ENCODE results near the gene KCNK3. TPM values are rescaled to one million over a fixed set of nuclear protein-coding genes. Genes with fewer than 3 reads are reported as not detected.
A peak's percentile ranks its signal among the peaks of the same experiment; 100 is the strongest.

KCNK3 gene
- total and polyA plus RNA-seq, 2 of the 13 experiments (the other 11 are each of a cell fraction or from before 2014, with no cell fraction given) = not detected

DNA sequence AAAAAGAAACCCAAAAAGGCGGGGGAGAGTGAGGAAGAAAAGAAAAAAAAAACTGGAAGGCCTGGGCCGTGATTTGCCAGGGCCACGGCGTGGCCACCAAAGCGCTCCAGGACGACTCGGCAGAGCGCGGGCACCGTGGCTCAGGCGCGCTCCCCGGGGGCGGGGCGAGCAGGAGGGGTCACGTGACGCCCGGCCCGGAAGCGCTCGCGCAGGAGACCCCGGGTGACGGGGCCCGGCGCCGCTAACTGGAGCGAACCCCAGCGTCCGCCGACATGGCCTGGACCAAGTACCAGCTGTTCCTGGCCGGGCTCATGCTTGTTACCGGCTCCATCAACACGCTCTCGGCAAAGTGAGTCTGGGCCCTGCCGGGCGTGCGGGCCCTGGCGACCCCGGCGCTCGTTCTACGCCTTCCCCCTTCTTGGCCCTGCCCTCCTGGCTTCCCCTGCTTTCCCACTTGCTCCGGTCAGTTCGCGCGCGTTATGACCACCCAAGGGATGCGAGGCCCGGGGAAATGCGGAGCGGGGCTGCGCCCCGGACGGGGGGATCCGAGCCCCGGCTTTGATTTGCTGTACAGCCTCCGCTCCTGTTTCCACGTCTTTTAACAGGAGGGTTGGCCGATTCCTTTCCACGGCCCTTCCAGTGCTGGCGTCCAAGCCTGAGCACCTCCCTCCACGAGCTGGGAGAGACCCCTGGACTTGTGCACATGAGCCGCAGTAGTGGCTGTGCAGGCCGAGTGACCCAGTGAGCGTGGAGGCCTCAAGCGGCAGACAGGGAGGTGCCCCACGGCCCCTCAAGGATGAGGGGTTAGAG lies 71.8 kb downstream of the KCNK3 start, which contains the start of gene SLC35F6 (continued):
- TF ChIP-seq, protein P1, sequence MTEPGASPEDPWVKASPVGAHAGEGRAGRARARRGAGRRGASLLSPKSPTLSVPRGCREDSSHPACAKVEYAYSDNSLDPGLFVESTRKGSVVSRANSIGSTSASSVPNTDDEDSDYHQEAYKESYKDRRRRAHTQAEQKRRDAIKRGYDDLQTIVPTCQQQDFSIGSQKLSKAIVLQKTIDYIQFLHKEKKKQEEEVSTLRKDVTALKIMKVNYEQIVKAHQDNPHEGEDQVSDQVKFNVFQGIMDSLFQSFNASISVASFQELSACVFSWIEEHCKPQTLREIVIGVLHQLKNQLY (CRISPR knock-in tag; IDR thresholded peaks at IDR 0.05) = no peak; the same call in 1 of the 2 replicates
- TF ChIP-seq DNMT1 (CRISPR knock-in tag; IDR thresholded peaks at IDR 0.05) = peak; percentile 70; the same call in 1 of the 2 replicates
- TF ChIP-seq ZNF563 (CRISPR knock-in tag; IDR thresholded peaks at IDR 0.05) = peak; percentile 84
- TF ChIP-seq MAZ (IDR thresholded peaks at IDR 0.05; ENCODE audit: borderline replicate concordance, low read depth, low read length) = peak; percentile 71; the same call in 1 of the 2 replicates
- peak; percentile 85 for TF ChIP-seq MAZ (CRISPR knock-in tag; IDR thresholded peaks at IDR 0.05; ENCODE audit: low read depth)
- 0 out of 2 replicates have a peak, but pooled peaks have one; percentile 35 for TF ChIP-seq ZNF572 (CRISPR knock-in tag; IDR thresholded peaks at IDR 0.05)
- TF ChIP-seq ZSCAN30 (CRISPR knock-in tag; IDR thresholded peaks at IDR 0.05) = 0 out of 2 replicates have a peak, but pooled peaks have one; percentile 74
- peak; percentile 64; the same call in 1 of the 2 replicates for TF ChIP-seq BRD4 (CRISPR knock-in tag; IDR thresholded peaks at IDR 0.05)
- 0 out of 2 replicates have a peak, but pooled peaks have one; percentile 19 for TF ChIP-seq ZNF317 (CRISPR knock-in tag; IDR thresholded peaks at IDR 0.05)
- peak; percentile 84 for TF ChIP-seq ASH2L (IDR thresholded peaks at IDR 0.05; ENCODE audit: insufficient read length, low read depth, low read length)
- TF ChIP-seq, protein P2, sequence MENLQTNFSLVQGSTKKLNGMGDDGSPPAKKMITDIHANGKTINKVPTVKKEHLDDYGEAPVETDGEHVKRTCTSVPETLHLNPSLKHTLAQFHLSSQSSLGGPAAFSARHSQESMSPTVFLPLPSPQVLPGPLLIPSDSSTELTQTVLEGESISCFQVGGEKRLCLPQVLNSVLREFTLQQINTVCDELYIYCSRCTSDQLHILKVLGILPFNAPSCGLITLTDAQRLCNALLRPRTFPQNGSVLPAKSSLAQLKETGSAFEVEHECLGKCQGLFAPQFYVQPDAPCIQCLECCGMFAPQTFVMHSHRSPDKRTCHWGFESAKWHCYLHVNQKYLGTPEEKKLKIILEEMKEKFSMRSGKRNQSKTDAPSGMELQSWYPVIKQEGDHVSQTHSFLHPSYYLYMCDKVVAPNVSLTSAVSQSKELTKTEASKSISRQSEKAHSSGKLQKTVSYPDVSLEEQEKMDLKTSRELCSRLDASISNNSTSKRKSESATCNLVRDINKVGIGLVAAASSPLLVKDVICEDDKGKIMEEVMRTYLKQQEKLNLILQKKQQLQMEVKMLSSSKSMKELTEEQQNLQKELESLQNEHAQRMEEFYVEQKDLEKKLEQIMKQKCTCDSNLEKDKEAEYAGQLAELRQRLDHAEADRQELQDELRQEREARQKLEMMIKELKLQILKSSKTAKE (CRISPR knock-in tag; IDR thresholded peaks at IDR 0.05; ENCODE audit: borderline replicate concordance) = no peak
- TF ChIP-seq ATF1 (CRISPR knock-in tag; IDR thresholded peaks at IDR 0.05) = no peak
- TF ChIP-seq MED1 (CRISPR knock-in tag; IDR thresholded peaks at IDR 0.05) = peak; percentile 61; the same call in 1 of the 2 replicates
- TF ChIP-seq PITX1 (CRISPR knock-in tag; IDR thresholded peaks at IDR 0.05) = no peak; the same call in 1 of the 2 replicates
- TF ChIP-seq ZNF879 (CRISPR knock-in tag; IDR thresholded peaks at IDR 0.05) = no peak; the same call in 1 of the 2 replicates
- no peak for TF ChIP-seq REPIN1 (CRISPR knock-in tag; IDR thresholded peaks at IDR 0.05; ENCODE audit: borderline replicate concordance, low read depth)
- TF ChIP-seq ZNF34 (CRISPR knock-in tag; IDR thresholded peaks at IDR 0.05; ENCODE audit: borderline replicate concordance) = no peak
- TF ChIP-seq ZNF138 (CRISPR knock-in tag; IDR thresholded peaks at IDR 0.05; ENCODE audit: low read depth) = peak; percentile 96
- TF ChIP-seq ZNF263 (CRISPR knock-in tag; IDR thresholded peaks at IDR 0.05) = no peak
- TF ChIP-seq, protein P3, sequence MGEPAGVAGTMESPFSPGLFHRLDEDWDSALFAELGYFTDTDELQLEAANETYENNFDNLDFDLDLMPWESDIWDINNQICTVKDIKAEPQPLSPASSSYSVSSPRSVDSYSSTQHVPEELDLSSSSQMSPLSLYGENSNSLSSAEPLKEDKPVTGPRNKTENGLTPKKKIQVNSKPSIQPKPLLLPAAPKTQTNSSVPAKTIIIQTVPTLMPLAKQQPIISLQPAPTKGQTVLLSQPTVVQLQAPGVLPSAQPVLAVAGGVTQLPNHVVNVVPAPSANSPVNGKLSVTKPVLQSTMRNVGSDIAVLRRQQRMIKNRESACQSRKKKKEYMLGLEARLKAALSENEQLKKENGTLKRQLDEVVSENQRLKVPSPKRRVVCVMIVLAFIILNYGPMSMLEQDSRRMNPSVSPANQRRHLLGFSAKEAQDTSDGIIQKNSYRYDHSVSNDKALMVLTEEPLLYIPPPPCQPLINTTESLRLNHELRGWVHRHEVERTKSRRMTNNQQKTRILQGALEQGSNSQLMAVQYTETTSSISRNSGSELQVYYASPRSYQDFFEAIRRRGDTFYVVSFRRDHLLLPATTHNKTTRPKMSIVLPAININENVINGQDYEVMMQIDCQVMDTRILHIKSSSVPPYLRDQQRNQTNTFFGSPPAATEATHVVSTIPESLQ (CRISPR knock-in tag; conservative IDR thresholded peaks at IDR 0.05) = peak; percentile 78; the same call in 1 of the 2 replicates
- TF ChIP-seq ZNF747 (CRISPR knock-in tag; IDR thresholded peaks at IDR 0.05; ENCODE audit: borderline replicate concordance) = peak; percentile 92
- no peak for TF ChIP-seq MIER2 (CRISPR knock-in tag; IDR thresholded peaks at IDR 0.05)
- TF ChIP-seq ZNF839 (CRISPR knock-in tag; IDR thresholded peaks at IDR 0.05; ENCODE audit: borderline replicate concordance) = no peak

Data from HepG2 (cell line).